Panc1 (cell line): ENCODE data around the gene PTPA. TPM values are rescaled to one million over a fixed set of nuclear protein-coding genes. Genes with fewer than 3 reads are reported as not detected.

Experiments
- ATAC-seq: fragments of 200-7000 bp; cut with Tn5 transposase; 2 replicates; pipeline ENCODE4 v1.9.1; 2020; ENCODE audit warnings: mild to moderate bottlenecking, moderate library complexity
- BruUV-seq: library from RNA; stranded (reverse); fragments of 400-500 nt; replicated peaks from 2 replicates; lab custom pipeline; 2021; lab: Mats Ljungman, UMichigan
- CTCF ChIA-PET: fragments of 300-600 bp; sonication (Branson Sonifier 250); formaldehyde crosslinking; loops from one replicate; lab custom pipeline; 2022; ENCODE audit warnings: antibody characterized with exemption; lab: Charles Lee
- POLR2A ChIA-PET: fragments of 300-600 bp; sonication (Branson Sonifier 250); formaldehyde crosslinking; loops from one replicate; lab custom pipeline; 2022; ENCODE audit warnings: antibody characterized with exemption; lab: Charles Lee
- DNase-seq: peaks from one replicate; pipeline ENCODE4 v3.0.0-alpha.2; 2010; ENCODE audit warnings: low read depth, low spot score
- H3K27ac ChIP-seq: 2 replicates; pipeline ENCODE4 v1.5.1; 2011; ENCODE audit warnings: mild to moderate bottlenecking, low read length, inconsistent platforms
- H3K27me3 ChIP-seq: fragments of 200-500 bp; sonication (Bioruptor generic); 2 replicates; pipeline ENCODE4 v1.6.0; 2014; ENCODE audit warnings: low read length, inconsistent platforms; ENCODE audit not compliant: control insufficient read depth, insufficient read depth
- H3K36me3 ChIP-seq: fragments of 200-500 bp; sonication (Bioruptor generic); 2 replicates; pipeline ENCODE4 v1.5.1; 2014; ENCODE audit warnings: inconsistent platforms, mild to moderate bottlenecking, low read length, moderate library complexity; ENCODE audit not compliant: control insufficient read depth, insufficient read depth
- H3K4me1 ChIP-seq: 2 replicates; pipeline ENCODE4 v1.5.1; 2011; ENCODE audit warnings: inconsistent platforms, mild to moderate bottlenecking, low read length, moderate library complexity; ENCODE audit not compliant: control insufficient read depth, insufficient read depth
- H3K4me3 ChIP-seq, 2 experiments: 2 replicates each; pipeline ENCODE4 v1.5.1; 2011 to 2012; ENCODE audit warnings: low read depth in 2 of 2, low read length in 2 of 2, mild to moderate bottlenecking in 2 of 2, inconsistent platforms in 1 of 2, moderate library complexity in 1 of 2
- H3K9me3 ChIP-seq: fragments of 200-500 bp; sonication (Bioruptor generic); 2 replicates; pipeline ENCODE4 v1.5.1; 2014; ENCODE audit warnings: low read depth, mild to moderate bottlenecking, inconsistent platforms, low read length, moderate library complexity; ENCODE audit not compliant: control insufficient read depth, insufficient read depth
- CTCF ChIP-seq: fragments of 450-650 bp; IDR thresholded peaks from 2 replicates; pipeline ENCODE4 v1.5.1; 2017; ENCODE audit warnings: mild to moderate bottlenecking
- POLR2AphosphoS5 ChIP-seq: IDR thresholded peaks from 2 replicates; pipeline ENCODE4 v1.6.1; 2012; ENCODE audit warnings: mild to moderate bottlenecking, low read depth, low read length, moderate library complexity
- REST ChIP-seq, 2 experiments: IDR thresholded peaks; 2 replicates each; pipeline ENCODE4 v1.6.1; 2011 to 2012; ENCODE audit warnings: low read depth in 2 of 2, control low read depth in 1 of 2, low read length in 1 of 2, mild to moderate bottlenecking in 1 of 2, moderate library complexity in 1 of 2; ENCODE audit not compliant: insufficient read depth in 1 of 2
- SIN3A ChIP-seq: IDR thresholded peaks from 2 replicates; pipeline ENCODE4 v1.6.1; 2012; ENCODE audit warnings: low read depth, mild to moderate bottlenecking, low read length, moderate library complexity, borderline replicate concordance; ENCODE audit not compliant: insufficient read depth
- TCF7L2 ChIP-seq: IDR thresholded peaks from 2 replicates; pipeline ENCODE4 v1.6.1; 2011; ENCODE audit warnings: mild to moderate bottlenecking, low read depth, low read length, inconsistent platforms
- in situ Hi-C: cut with HindIII; loops from 2 replicates; pipeline ENCODE4 v1.10.0; 2016; ENCODE audit warnings: low sequenced_read_pairs, low pct_unique_long_range_greater_than_20kb
- intact Hi-C: fragments of 100-400 bp; cut with micrococcal nuclease; formaldehyde crosslinking; loops from one replicate; pipeline ENCODE4 v1.10.0; 2022; ENCODE audit not compliant: unreplicated experiment
- total RNA-seq: library from RNA; stranded (reverse); gene quantifications from one replicate; pipeline ENCODE4 v1.2.1, GENCODE V29; 2021; ENCODE audit not compliant: unreplicated experiment

Gene PTPA
- total RNA-seq, 1 experiment from 2014 or later: 114 TPM

- ChIA-PET POLR2A (interaction anchor here (0.6 kb wide), 1 partner anchor 313 kb away, joined by 3 read pairs; no protein-coding TSS in a partner anchor), CTCF (interaction anchor here (0.6 kb wide), 1 partner anchor 17 kb away, joined by 5 read pairs; no protein-coding TSS in a partner anchor)
- Histone ChIP-seq H3K4me3 (no peak overlapping the region), H3K36me3 (no peaks in the 10 kb centered on the region), H3K27me3 (no peaks in the 10 kb centered on the region), H3K27ac (no peak overlapping the region), H3K9me3 (no peaks in the 10 kb centered on the region), H3K4me1 (no peaks in the 10 kb centered on the region)
- in situ Hi-C loops: no loop called here
- intact Hi-C loops: no loop called here
- no peak for ATAC-seq
- DNase-seq: no peak
- TF ChIP-seq SIN3A (no peak), POLR2AphosphoS5 (no peak), CTCF (no peak)
- no TSS peak for BruUV-seq
Observed at GRCh38 chr9:129160712-129161533, 49.7 kb downstream of the PTPA start.

GRCh38 chr9:129161534-129161837 lies 50.3 kb downstream of the PTPA start:
- Histone ChIP-seq H3K27me3 (no peaks in the 10 kb centered on the region), H3K36me3 (no peaks in the 10 kb centered on the region), H3K4me3 (no peak overlapping the region), H3K9me3 (no peaks in the 10 kb centered on the region), H3K27ac (no peak overlapping the region), H3K4me1 (no peaks in the 10 kb centered on the region; the same call in 1 of the 2 replicates)
- POLR2A ChIA-PET: interaction anchor here (0.6 kb wide), 1 partner anchor 312 kb away, joined by 3 read pairs; no protein-coding TSS in a partner anchor
- no peak for TF ChIP-seq SIN3A
- TF ChIP-seq REST (IDR thresholded peaks at IDR 0.05; ENCODE audit: insufficient read depth in 1 of 2, low read depth in 2 of 2, low read length in 1 of 2): no peak
- no peak for TF ChIP-seq TCF7L2
- TF ChIP-seq POLR2AphosphoS5: no peak
- TF ChIP-seq CTCF: no peak
- in situ Hi-C loops: no loop called here
- ATAC-seq (no peak), DNase-seq (no peak)
- BruUV-seq: no TSS peak
- CTCF ChIA-PET: no interaction called here
- intact Hi-C loops: no loop called here
